DMS 273 treated with DMSO at 0.1 percent for 48 hours (cell line): ENCODE data around the gene NUDT22.

Experiments used
- DNase-seq: peaks from one replicate; lab custom pipeline; 2025; lab: John Stamatoyannopoulos, UW

The NUDT22 gene

GRCh38 chr11:64256300-64256699 is 30.2 kb downstream of the NUDT22 start:
- no peak for DNase-seq

- no peak for DNase-seq
These were observed 32.3 kb downstream of the NUDT22 start for GRCh38 chr11:64258356-64258755.

GRCh38 chr11:64258946-64259532 is 33.0 kb downstream of the NUDT22 start:
- DNase-seq: no peak

- no peak for DNase-seq
These were observed 33.5 kb downstream of the NUDT22 start for GRCh38 chr11:64259533-64260067.

GRCh38 chr11:64260147-64260708 is 34.2 kb downstream of the NUDT22 start:
- no peak for DNase-seq

GRCh38 chr11:64261556-64262080 is 35.5 kb downstream of the NUDT22 start:
- DNase-seq: no peak

- no peak for DNase-seq
These were observed 36.4 kb downstream of the NUDT22 start for GRCh38 chr11:64262271-64263002.

- DNase-seq: no peak
These were observed 37.2 kb downstream of the NUDT22 start for GRCh38 chr11:64263021-64263946.

GRCh38 chr11:64263947-64264317 is 37.9 kb downstream of the NUDT22 start:
- no peak for DNase-seq

GRCh38 chr11:64264371-64264852 is 38.3 kb downstream of the NUDT22 start:
- no peak for DNase-seq

- DNase-seq: no peak
These were observed 39.4 kb downstream of the NUDT22 start for GRCh38 chr11:64265176-64266160.

GRCh38 chr11:64266339-64266738 is 40.3 kb downstream of the NUDT22 start:
- DNase-seq: no peak

GRCh38 chr11:64267207-64267945 is 41.3 kb downstream of the NUDT22 start:
- no peak for DNase-seq

- peak; percentile 68 for DNase-seq
These were observed 42.2 kb downstream of the NUDT22 start for GRCh38 chr11:64268025-64268892.

- DNase-seq: no peak
These were observed 42.9 kb downstream of the NUDT22 start for GRCh38 chr11:64268893-64269539.

- peak; percentile 95 for DNase-seq
These were observed 43.6 kb downstream of the NUDT22 start for GRCh38 chr11:64269540-64270220.

- DNase-seq: no peak
These were observed 49.1 kb downstream of the NUDT22 start for GRCh38 chr11:64275031-64275800.
